ENCODE results near the gene TSSC4. TPM values are rescaled to one million over a fixed set of nuclear protein-coding genes. Genes with fewer than 3 reads are reported as not detected.
"Not testable (repeated sequence)": the region's sequence is repeated elsewhere in the genome, so short reads cannot be mapped to it uniquely, and the experiment has no call there.

TSSC4 gene
- total RNA-seq, 8 experiments from 2014 or later: 34.1 to 51.2 (median 42.6) TPM

- H3K27ac ChIP-seq: no peak overlapping the region
- H3K4me1 ChIP-seq (replicated peaks in 1 of 2): no peaks in the 10 kb centered on the region
- ATAC-seq (replicated peaks in 6 of 8): no peak
- 17 to 100% (median 73%) methylated on average over 1 to 5 of the region's 15 CpGs; no CpG with 5 or more reads in 4 of the 10 experiments for WGBS, 10 experiments
- no peak overlapping the region for H3K4me3 ChIP-seq
- in situ Hi-C loops (cut with MboI; ENCODE audit: low pct_unique_long_range_greater_than_20kb in 2 of 9, low sequenced_read_pairs in 9 of 9, unreplicated experiment in 9 of 9): no loop called here
These were observed 36.8 kb upstream of the TSSC4 start for GRCh38 chr11:2363577-2364370.

DNA sequence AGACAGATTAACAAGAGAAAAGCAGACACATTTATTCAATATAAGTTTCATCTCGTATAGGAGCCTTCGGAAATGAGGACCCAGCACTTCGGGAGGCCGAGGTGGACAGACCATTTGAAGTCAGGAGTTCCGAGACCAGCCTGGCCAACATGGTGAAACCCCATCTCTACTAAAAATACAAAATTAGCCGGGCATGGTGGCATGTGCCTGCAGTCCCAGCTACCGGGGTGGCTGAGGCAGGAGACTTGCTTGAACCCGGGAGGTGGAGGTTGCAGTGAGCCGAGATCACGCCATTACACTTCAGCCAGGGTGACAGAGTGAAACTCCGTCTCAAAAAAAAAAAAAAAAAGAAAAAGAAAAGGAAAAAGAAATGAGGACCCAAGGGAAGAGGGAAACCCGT is 36.2 kb upstream of the TSSC4 start:
- H3K27ac ChIP-seq; H3K4me1 ChIP-seq (replicated peaks in 1 of 2); in situ Hi-C loops (cut with MboI; ENCODE audit: low pct_unique_long_range_greater_than_20kb in 2 of 9, low sequenced_read_pairs in 9 of 9, unreplicated experiment in 9 of 9); ATAC-seq (replicated peaks in 6 of 8); H3K4me3 ChIP-seq: not testable (repeated sequence)
- WGBS, 10 experiments: 40 to 85% (median 76%) methylated on average over 1 to 12 of the region's 12 CpGs; no CpG with 5 or more reads in 1 of the 10 experiments

DNA sequence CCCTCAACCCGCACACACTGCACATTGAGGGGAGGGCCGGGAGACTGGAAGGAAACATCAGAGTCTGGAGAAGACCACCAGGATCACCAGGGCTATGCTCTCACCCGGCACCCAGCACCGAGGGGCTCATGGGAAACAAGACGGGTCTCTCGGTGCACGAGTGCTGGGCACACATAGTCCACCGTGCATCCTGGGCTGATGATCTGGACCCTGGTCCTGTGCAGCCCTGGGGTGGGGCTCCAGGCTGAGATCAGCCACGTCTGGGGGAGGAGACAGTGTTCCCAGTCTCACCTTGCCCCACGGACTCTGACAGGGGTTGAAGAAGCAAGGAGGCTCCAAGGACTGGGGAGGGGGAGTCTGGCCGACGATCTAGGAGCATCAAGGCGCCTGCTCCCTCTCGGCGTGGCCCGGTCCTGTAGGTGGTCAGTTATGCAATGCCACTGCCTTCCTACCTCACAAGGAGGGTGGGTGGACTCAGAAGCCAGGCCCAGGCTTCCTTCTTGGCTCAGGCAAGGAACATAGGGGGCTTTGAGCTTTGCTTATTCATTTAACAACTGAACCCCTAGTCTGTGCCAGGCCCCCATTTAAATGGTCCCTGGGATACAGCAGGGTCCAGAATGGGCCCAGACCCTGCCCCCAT is 34.9 kb upstream of the TSSC4 start:
- WGBS, 10 experiments: 60 to 100% (median 89%) methylated on average over 1 to 10 of the region's 16 CpGs; no CpG with 5 or more reads in 6 of the 10 experiments
- Histone ChIP-seq H3K4me3 (no peak overlapping the region), H3K27ac (no peak overlapping the region), H3K4me1 (replicated peaks in 1 of 2) (no peaks in the 10 kb centered on the region)
- in situ Hi-C loops (cut with MboI; ENCODE audit: low pct_unique_long_range_greater_than_20kb in 2 of 9, low sequenced_read_pairs in 9 of 9, unreplicated experiment in 9 of 9): no loop called here
- no peak for ATAC-seq (replicated peaks in 6 of 8)

GRCh38 chr11:2366276-2366675 is 34.3 kb upstream of the TSSC4 start:
- no peak overlapping the region for H3K4me3 ChIP-seq
- H3K4me1 ChIP-seq (replicated peaks in 1 of 2): no peaks in the 10 kb centered on the region
- H3K27ac ChIP-seq: no peak overlapping the region
- no peak for ATAC-seq (replicated peaks in 6 of 8)
- 40 to 100% (median 50%) methylated on average over 1 of the region's 11 CpGs; no CpG with 5 or more reads in 6 of the 10 experiments for WGBS, 10 experiments
- in situ Hi-C loops (cut with MboI; ENCODE audit: low pct_unique_long_range_greater_than_20kb in 2 of 9, low sequenced_read_pairs in 9 of 9, unreplicated experiment in 9 of 9): no loop called here

GRCh38 chr11:2366733-2367132 is 33.8 kb upstream of the TSSC4 start:
- no peak overlapping the region for H3K4me3 ChIP-seq
- ATAC-seq (replicated peaks in 6 of 8): no peak
- H3K4me1 ChIP-seq (replicated peaks in 1 of 2): no peaks in the 10 kb centered on the region
- in situ Hi-C loops (cut with MboI; ENCODE audit: low pct_unique_long_range_greater_than_20kb in 2 of 9, low sequenced_read_pairs in 9 of 9, unreplicated experiment in 9 of 9): no loop called here
- 68 to 92% (median 80%) methylated on average over 2 to 6 of the region's 7 CpGs; no CpG with 5 or more reads in 6 of the 10 experiments for WGBS, 10 experiments
- no peak overlapping the region for H3K27ac ChIP-seq

DNA sequence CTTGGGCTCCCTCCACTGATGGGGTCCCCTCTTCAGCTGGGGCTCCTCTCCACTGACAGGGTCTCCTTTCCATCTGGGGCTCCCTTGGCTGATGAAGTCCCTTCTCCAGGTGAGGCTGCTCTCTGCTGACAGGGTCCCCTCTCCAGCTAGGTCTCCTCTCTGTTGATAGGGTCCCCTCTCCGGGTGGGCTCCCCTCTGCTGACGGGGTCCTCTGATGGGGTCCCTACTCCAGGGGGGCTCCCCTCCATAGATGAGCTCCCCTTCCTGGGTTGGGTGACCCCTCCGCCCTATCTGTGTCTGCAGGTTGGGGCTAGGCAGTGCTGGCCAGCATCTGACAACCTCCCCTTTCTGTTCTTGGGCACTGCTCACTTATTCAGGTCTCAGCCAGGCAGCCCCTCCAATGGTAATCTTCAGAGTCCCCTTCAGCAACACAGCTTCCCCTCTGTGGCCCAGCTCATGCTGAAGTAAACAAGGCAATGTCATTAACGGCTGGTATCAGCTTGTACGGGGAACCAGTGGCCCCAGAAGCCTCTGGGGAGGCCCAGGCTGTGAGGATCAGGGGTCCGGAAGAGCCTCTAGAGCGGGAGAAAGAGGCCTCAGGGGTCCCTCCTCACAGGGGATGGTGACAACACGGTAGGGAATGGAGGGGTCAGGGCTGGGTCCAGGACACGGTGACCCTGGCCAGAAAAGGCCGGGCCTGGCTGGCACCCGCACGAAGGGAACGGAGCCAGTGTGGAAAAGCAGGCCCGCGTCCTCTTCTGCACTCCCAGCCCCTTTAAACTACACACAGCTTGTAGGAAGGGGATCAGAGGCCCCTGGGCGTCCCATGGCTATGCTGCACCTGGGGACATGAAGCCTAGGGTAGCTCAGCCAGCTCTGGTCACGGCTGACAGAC is 33.0 kb upstream of the TSSC4 start:
- Histone ChIP-seq H3K4me1 (replicated peaks in 1 of 2) (no peaks in the 10 kb centered on the region), H3K27ac (no peak overlapping the region), H3K4me3 (no peak overlapping the region)
- in situ Hi-C loops (cut with MboI; ENCODE audit: low pct_unique_long_range_greater_than_20kb in 2 of 9, low sequenced_read_pairs in 9 of 9, unreplicated experiment in 9 of 9): no loop called here
- WGBS, 10 experiments: 56 to 95% (median 67%) methylated on average over 1 to 9 of the region's 17 CpGs; no CpG with 5 or more reads in 5 of the 10 experiments
- no peak for ATAC-seq (replicated peaks in 6 of 8)

- ATAC-seq (replicated peaks in 6 of 8): no peak
- Histone ChIP-seq H3K4me1 (replicated peaks in 1 of 2) (no peaks in the 10 kb centered on the region), H3K27ac (no peak overlapping the region), H3K4me3 (no peak overlapping the region)
- in situ Hi-C loops (cut with MboI; ENCODE audit: low pct_unique_long_range_greater_than_20kb in 2 of 9, low sequenced_read_pairs in 9 of 9, unreplicated experiment in 9 of 9): no loop called here
- 77 to 100% (median 81%) methylated on average over 1 to 5 of the region's 7 CpGs; no CpG with 5 or more reads in 4 of the 10 experiments for WGBS, 10 experiments
These were observed 32.2 kb upstream of the TSSC4 start for GRCh38 chr11:2368178-2368850.

GRCh38 chr11:2368851-2369180 is 31.7 kb upstream of the TSSC4 start:
- ATAC-seq (replicated peaks in 6 of 8): no peak
- Histone ChIP-seq H3K27ac (no peak overlapping the region), H3K4me1 (replicated peaks in 1 of 2) (no peaks in the 10 kb centered on the region), H3K4me3 (no peak overlapping the region)
- WGBS, 10 experiments: 20 to 80% (median 70%) methylated on average over 1 of the region's 10 CpGs; no CpG with 5 or more reads in 6 of the 10 experiments
- in situ Hi-C loops (cut with MboI; ENCODE audit: low pct_unique_long_range_greater_than_20kb in 2 of 9, low sequenced_read_pairs in 9 of 9, unreplicated experiment in 9 of 9): no loop called here

GRCh38 chr11:2369320-2369719 is 31.2 kb upstream of the TSSC4 start:
- WGBS, 10 experiments: 70 to 100% (median 86%) methylated on average over 1 to 6 of the region's 12 CpGs; no CpG with 5 or more reads in 6 of the 10 experiments
- Histone ChIP-seq H3K27ac (no peak overlapping the region), H3K4me3 (no peak overlapping the region), H3K4me1 (replicated peaks in 1 of 2) (no peaks in the 10 kb centered on the region)
- ATAC-seq (replicated peaks in 6 of 8): no peak
- in situ Hi-C loops (cut with MboI; ENCODE audit: low pct_unique_long_range_greater_than_20kb in 2 of 9, low sequenced_read_pairs in 9 of 9, unreplicated experiment in 9 of 9): no loop called here

DNA sequence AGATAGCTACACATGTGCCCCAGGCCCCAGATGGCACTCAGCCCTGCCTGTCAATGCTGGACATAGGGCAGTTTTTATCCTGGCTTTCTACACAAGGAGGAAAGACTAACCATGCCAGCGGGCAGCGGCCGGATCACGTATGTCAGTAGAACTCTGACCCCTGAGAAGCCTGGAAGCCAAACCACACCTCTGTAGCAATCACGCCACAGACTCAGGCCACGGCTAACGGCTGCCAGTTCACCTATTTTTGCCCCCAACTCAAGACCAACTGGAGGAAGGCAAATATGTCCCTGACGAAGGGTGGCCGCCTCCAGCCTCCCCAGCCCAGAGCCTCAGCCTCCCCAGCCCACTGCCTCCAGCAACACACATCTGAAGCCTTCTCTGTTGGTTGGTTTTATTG is 30.7 kb upstream of the TSSC4 start:
- Histone ChIP-seq H3K27ac (no peak overlapping the region), H3K4me3 (no peak overlapping the region), H3K4me1 (replicated peaks in 1 of 2) (no peaks in the 10 kb centered on the region)
- 78 to 100% (median 100%) methylated on average over 1 to 3 of the region's 9 CpGs; no CpG with 5 or more reads in 5 of the 10 experiments for WGBS, 10 experiments
- in situ Hi-C loops (cut with MboI; ENCODE audit: low pct_unique_long_range_greater_than_20kb in 2 of 9, low sequenced_read_pairs in 9 of 9, unreplicated experiment in 9 of 9): no loop called here
- ATAC-seq (replicated peaks in 6 of 8): no peak

GRCh38 chr11:2374456-2375201 is 25.9 kb upstream of the TSSC4 start:
- Histone ChIP-seq H3K27ac (no peak overlapping the region), H3K4me3 (no peak overlapping the region), H3K4me1 (replicated peaks in 1 of 2) (peaks cover 3 to 5% of the 10 kb centered on the region in 2 donors)
- in situ Hi-C loops (cut with MboI; ENCODE audit: low pct_unique_long_range_greater_than_20kb in 2 of 9, low sequenced_read_pairs in 9 of 9, unreplicated experiment in 9 of 9): no loop called here
- 60 to 100% (median 83%) methylated on average over 2 to 3 of the region's 15 CpGs; no CpG with 5 or more reads in 6 of the 10 experiments for WGBS, 10 experiments
- ATAC-seq (replicated peaks in 6 of 8): no peak

GRCh38 chr11:2375341-2375853 is 25.2 kb upstream of the TSSC4 start:
- Histone ChIP-seq H3K27ac (no peak overlapping the region), H3K4me1 (replicated peaks in 1 of 2) (peaks cover 3 to 5% of the 10 kb centered on the region in 2 donors), H3K4me3 (no peak overlapping the region)
- no peak for ATAC-seq (replicated peaks in 6 of 8)
- in situ Hi-C loops (cut with MboI; ENCODE audit: low pct_unique_long_range_greater_than_20kb in 2 of 9, low sequenced_read_pairs in 9 of 9, unreplicated experiment in 9 of 9): no loop called here
- WGBS, 10 experiments: 40 to 80% (median 60%) methylated on average over 1 of the region's 6 CpGs; no CpG with 5 or more reads in 5 of the 10 experiments
